Measurements from ENCODE around the gene KCNIP1.

KCNIP1 gene

GRCh38 chr5:170746075-170746960 lies 242.5 kb downstream of the KCNIP1 start:
- TF ChIP-seq CTCF (IDR thresholded peaks at IDR 0.05; ENCODE audit: insufficient read depth, low read depth, low read length, missing control alignments), result no peak
- DNase-seq (ENCODE audit: low read depth), result no peak
- H3K4me3 ChIP-seq (ENCODE audit: low read depth, low read length), result no peak overlapping the region

GRCh38 chr5:170746961-170747340 lies 243.1 kb downstream of the KCNIP1 start:
- TF ChIP-seq CTCF (IDR thresholded peaks at IDR 0.05; ENCODE audit: insufficient read depth, low read depth, low read length, missing control alignments), result no peak
- H3K4me3 ChIP-seq (ENCODE audit: low read depth, low read length), result no peak overlapping the region
- no peak for DNase-seq (ENCODE audit: low read depth)

GRCh38 chr5:170747357-170747756 lies 243.5 kb downstream of the KCNIP1 start:
- DNase-seq (ENCODE audit: low read depth), result no peak
- no peak overlapping the region for H3K4me3 ChIP-seq (ENCODE audit: low read depth, low read length)
- no peak for TF ChIP-seq CTCF (IDR thresholded peaks at IDR 0.05; ENCODE audit: insufficient read depth, low read depth, low read length, missing control alignments)

GRCh38 chr5:170747851-170748250 lies 244.0 kb downstream of the KCNIP1 start:
- DNase-seq (ENCODE audit: low read depth), result no peak
- peak; percentile 2 for TF ChIP-seq CTCF (IDR thresholded peaks at IDR 0.05; ENCODE audit: insufficient read depth, low read depth, low read length, missing control alignments)

GRCh38 chr5:170748951-170749471 lies 245.2 kb downstream of the KCNIP1 start:
- H3K4me3 ChIP-seq (ENCODE audit: low read depth, low read length), result no peak overlapping the region
- DNase-seq (ENCODE audit: low read depth), result no peak
- TF ChIP-seq CTCF (IDR thresholded peaks at IDR 0.05; ENCODE audit: insufficient read depth, low read depth, low read length, missing control alignments), result no peak

More at GRCh38 chr5:170747851-170748250, 244.0 kb downstream of the KCNIP1 start:
- H3K4me3 ChIP-seq (ENCODE audit: low read depth, low read length), result no peak overlapping the region

- TF ChIP-seq CTCF (IDR thresholded peaks at IDR 0.05; ENCODE audit: insufficient read depth, low read depth, low read length, missing control alignments), result no peak
- DNase-seq (ENCODE audit: low read depth), result no peak
- H3K4me3 ChIP-seq (ENCODE audit: low read depth, low read length), result no peak overlapping the region
These were observed 246.2 kb downstream of the KCNIP1 start for GRCh38 chr5:170749911-170750431.

Data from GM12865 (cell line).